Activated CD4-positive, CD25-positive, alpha-beta regulatory T cell treated with anti-CD3 and anti-CD28 coated beads, Interleukin-2, amount 50 U/mL, for 24 hours (primary cell): ENCODE measurements around the gene SNX19.
A peak's percentile ranks its signal among the peaks of the same experiment; 100 is the strongest.

ENCODE experiments used
- ATAC-seq, 2 donors: fragments of 150-1000 bp; cut with Tn5 transposase; one replicate each; pipeline ENCODE4 v1.10.0; 2021; ENCODE audit warnings: mild to moderate bottlenecking in 1 of 2, moderate library complexity in 1 of 2

Gene SNX19

DNA sequence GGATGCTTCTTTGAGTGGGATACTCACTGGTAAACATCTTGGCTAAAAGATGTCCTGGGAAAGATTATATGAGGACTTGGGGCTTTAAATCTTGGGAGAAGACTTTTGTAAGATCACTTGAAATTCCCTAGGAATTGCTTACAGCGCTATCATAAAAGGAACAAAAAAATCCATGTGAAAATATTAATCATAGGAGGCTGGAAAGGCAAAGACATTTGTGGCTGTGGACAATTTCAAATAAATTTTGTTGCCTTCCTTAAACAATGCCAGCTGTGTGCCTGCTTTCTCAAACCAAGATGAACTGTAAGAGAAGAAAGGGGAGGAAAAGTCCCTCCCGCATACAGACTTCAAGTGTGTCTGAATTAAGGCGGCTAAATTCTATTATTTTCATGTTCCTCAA lies 75.6 kb downstream of the SNX19 start:
- no peak for ATAC-seq

DNA sequence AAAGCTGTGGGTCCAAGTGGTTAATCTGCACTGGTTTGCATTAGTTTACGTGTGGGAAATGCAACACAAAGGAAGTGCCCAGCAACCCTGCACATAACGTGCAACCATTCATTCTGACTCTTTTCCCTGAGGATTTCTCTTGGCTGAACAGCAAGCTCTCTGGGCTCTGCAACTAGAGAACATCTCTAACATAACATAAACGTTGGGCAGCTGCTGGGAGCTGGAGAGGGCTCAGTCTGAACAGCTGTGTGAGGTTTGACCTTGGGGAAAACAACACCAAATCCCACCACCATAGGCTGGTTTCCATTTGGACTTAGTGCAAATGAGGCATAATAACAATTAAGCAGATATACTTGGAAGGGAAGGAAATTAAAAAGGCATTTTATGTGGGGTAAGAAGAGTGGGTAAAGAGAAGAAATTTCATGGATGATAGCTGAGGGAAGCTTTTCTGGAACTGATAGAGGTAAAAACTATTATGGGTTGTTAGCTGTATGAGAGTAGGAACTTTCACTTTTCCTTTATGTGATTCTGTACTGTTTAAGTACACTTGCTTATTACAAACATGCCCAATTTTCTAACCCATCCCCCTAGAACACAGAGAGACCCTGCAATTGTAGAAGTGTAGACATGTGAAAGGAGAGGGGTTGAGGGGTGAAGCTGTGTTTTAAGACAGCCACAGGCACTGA lies 76.2 kb downstream of the SNX19 start:
- no peak for ATAC-seq

DNA sequence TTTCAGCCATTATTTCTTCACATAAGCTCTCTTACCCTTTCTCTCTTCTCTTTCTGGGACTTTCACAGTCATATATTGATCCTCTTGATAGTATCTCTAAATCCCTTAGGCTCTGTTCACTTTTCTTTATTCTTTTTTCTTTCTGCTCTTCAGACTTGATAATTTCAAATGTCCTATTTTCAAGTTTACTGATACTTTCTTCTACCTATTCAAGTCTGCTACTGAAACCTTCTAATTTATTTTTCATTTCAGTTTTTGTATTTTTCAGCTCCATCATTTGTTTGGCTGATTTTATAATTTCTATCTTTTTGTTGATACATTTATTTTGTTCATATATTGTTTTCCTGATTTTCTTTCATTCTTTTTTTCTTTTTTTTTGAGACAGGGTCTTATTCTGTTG lies 79.1 kb downstream of the SNX19 start:
- ATAC-seq: no peak

DNA sequence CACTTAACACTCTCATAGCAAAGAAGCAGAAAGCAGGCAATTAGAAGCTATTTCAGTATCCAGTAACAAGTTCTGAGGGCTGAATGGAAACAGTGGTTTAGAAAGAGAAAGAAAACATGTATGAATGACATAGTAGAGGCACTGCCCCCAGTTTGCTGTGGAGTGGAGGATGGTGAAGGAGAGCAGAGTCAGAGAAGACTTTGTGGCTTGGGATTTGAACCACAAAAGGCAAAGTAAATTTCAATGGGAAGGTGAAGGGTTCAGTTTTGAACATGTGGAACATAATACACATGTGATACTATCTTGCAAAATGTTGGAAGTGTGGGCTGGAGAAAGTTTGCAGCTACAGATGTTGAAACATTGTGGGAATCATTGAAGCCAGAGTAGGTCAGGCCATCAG lies 81.4 kb downstream of the SNX19 start:
- no peak for ATAC-seq

DNA sequence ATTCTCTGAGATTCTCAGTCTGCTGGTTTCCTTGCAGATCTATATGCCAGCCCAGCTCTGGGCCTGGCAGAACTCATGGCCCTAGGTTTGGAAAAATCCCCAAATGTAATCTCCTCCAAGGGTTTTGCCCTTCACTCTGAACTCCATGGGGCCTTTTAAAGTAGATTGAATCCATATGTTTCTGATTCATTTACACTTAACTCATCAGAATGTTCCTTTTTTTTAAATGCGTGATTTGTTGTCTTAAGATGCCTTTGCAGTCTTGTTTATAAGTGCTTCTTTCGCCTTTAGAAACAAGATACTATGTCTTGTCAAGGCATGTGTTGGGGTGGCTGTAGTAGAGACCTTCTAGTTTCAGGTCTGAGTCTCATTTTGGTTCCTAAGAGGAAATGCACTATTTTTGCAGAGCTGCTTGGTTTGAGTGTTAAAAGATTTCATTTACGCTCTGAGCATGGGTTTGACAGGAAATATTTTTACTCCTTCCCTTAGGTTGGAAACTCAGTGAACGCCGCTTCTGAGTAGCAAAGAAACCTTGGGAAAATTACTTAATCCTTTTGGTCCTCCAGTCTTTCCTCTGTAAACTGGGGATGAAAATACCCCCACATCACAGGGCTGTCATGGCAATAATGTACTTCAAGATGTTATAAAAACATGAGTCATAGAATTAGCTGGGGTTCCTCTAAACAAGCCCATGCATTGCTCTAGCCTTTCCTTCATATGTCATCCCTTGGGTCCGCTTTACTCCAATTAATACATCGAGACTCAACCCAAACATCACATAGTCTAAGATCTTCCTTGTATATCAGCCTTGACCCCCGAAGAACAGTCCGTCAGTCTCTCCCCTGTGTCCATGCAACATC lies 83.5 kb downstream of the SNX19 start:
- ATAC-seq: no peak

DNA sequence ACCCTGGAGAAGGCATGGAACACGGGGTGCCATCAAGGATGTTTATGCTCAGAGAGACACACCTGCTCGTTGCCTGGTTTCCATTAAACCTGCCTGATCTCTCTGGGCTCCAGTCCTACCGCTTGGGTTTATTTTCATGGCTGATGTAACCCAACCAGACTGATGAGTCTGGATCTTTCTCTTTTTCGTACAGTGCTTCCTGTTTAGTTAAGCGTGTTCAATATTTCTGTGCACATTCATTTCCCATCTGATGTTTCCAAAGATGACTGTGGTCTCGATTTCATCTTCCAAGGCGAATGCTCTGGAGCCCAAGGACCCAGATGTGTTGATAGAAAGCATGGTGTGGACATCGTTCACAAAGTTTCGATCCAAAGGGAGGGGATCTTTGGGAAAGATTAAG lies 84.3 kb downstream of the SNX19 start:
- no peak for ATAC-seq

DNA sequence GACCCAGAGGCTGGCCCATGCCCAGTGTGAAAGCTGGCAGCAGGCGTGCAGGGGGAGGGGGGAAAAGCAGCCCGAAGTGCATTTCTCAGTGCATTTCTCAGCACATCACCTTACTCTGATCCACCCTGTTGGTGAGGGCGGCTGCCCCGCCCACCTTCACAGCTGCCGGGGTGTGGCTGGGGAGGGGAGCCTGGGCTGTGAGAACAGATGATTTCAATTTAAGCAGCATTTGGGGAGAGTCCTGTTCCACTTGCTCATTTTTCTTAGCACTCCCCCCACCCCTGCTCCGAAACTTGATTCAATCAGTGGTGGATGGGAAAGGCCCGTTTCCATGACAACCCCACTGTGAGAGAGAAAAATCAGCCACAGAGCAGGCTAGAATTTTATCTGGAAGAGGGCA lies 84.8 kb downstream of the SNX19 start:
- ATAC-seq: no peak

DNA sequence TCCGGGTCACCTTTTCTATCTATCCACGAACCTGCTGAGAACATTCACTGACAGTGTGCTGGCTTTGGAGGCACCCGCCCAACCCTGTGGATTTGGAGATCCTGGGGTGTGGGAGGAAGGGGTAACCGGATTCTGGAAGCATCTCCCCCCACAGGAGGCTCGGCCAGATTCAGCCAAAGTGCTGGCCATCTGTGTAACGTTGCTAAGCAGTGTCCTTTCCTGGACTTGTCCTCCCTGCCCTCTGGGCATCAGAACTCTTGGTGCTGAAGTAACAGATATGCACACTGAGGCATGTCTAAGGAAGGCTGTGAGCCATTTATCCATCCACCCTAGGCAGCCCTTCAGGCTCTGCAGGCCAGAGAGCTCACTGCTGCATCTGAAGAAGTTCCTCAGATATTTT lies 85.7 kb downstream of the SNX19 start:
- ATAC-seq: no peak

DNA sequence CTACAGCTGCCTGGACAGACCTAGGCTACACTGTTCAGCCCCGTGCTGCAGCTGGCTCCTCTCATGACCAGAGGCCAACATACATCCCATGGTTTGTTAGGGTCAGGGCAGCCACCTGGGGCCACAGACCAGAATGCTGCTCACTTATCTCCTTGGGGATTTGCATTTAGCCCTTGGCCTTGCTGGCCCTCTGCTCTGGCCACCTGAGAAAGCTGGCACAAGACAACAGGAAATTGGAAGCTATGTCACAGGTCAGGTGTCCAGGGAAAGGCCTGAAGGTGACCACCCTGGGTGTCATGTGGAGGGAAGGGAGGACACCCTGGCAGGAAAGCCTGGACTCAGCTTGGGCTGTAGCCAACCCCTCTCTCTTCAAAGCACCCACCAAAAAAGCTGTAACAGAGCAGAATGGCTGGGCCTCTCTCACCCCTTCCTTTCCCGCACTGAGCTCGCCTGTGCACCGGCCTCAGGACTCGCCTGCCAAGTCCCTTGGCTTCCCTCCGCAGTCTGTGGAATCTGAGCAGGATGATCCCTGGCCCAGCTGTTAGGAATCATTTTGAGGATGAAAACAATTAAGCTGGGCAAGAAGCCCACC lies 86.3 kb downstream of the SNX19 start:
- no peak for ATAC-seq

DNA sequence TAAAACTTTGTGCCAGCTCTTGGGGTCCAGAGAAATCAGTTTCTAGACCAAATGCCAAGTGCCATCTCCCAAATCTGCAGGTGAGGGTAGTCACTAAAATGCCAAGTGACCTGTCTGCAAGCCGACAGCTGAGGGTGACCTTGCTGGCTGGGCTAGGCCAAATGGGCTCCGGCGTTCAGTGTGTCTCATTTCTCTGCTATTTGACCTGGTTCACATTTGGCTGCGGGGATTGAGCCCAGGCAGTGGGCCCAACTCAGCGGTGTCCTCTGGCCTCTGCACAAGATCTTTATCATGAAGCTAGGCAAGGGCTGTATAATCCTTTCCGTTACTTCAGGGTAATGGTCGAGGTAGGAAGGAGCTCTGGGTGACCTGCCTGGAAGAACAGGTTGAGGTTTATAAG lies 87.5 kb downstream of the SNX19 start:
- no peak for ATAC-seq

DNA sequence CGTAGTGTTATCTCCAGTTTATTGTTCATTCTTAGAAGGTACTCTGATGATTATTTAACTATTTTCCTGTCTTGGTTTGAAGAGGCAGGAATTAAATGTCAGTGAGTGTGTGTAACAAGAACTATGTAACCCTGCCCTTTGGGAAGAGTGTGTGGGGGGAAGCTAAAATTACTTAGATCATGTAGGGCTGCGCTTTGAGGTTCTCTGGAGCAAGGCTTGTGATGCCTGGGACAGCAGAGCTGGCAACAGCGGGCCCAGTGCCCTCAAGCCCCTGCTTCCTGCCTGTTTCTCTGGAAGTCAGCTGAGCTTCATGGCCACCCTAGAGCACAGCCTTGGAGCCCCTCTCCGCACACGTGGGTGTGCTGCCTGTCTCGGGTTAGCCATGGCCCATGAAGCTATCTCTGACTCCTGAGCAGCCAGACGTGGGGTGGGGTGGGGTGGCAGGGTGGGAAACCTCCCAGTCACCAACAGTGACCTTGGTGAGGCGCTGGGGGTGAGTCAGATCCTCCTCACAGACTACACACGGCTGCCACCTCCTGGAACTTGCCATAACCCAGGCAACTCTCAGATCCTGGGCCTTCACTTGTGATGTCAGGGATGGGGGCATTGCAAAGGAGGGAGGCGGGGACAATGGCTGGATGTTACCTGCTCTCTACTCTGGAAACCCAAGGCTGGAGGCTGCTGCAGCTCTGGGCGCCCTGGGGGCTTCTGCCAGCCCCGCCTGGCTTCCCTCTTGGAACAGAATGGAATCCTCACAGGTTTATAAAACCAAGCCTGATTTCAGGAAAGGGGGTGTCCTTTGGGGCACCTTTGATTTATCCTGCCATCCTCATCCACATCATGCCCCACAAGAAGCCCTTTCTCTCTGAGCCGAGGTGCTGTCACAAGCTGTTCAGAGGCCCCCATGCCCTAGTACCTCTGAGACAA lies 88.6 kb downstream of the SNX19 start:
- peak in 1 of 2 donors; percentile 55 for ATAC-seq

DNA sequence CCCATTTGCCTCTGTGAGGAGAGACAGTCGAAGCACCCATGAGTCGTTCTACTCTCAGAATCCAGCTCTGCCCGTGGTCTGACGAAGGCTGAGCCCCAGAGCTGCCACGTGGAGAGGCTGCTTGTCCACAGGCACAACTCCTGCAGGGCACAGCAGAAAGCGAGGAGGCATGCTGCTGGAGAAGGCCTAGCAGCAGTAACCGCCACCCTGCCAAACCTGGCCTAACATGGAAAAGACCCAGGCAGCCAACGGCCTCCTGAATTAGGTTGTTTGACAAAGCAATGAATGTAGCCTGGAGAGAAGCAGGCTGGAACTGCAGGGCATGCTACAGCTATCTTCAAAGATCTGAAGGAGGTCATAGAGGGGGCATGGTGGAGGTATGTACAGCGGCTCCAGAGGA lies 89.7 kb downstream of the SNX19 start:
- no peak for ATAC-seq

DNA sequence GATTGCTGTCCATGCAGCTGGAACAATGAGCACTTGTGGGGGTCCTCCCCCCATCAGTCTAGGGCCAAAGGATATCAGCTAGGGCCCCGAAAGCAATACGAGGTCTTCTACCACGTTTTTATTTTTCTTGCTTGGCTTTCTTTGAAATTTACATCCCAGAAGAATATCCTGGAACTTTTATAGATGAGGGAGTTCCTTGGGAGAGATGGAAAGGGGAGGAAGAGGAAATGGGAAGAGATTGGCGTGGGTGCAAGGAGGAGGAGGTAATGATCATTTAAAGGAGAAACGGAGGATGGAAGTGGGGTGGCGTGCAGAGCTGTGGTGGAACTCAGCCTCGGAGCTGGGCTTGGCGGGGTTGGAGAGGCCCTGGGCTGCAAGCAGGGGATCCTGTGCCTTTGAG lies 90.3 kb downstream of the SNX19 start:
- no peak for ATAC-seq

DNA sequence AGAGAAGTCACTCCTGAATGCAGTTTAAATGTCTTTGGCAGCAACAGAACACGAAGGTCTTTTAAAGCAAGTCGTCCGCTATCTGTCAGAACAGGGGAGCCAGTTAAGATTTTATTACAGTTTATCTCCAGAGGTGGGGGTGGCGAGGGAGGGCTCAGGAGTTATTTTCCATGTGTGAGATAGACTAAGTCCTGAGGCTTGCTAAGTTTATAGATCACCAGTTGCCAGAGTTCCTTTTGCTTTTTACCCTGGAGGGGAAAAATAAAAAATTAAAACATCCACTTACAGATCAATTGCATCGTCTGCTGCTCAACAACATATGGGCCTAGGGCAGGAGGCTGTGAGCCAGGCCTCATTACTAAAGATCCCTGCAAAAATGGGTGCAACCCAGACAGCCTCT lies 90.7 kb downstream of the SNX19 start:
- no peak for ATAC-seq
